GM19324 (cell line): ENCODE measurements around the gene TCL1B.
A peak's percentile ranks its signal among the peaks of the same experiment; 100 is the strongest.
"Not testable (repeated sequence)": the region's sequence is repeated elsewhere in the genome, so short reads cannot be mapped to it uniquely, and the experiment has no call there.

Experiments
- ATAC-seq: cut with Tn5 transposase; IDR thresholded peaks from one replicate; pipeline ENCODE4 v1.9.1; 2021; ENCODE audit warnings: mild to moderate bottlenecking, moderate library complexity; ENCODE audit not compliant: unreplicated experiment, low FRiP score

TCL1B gene

DNA sequence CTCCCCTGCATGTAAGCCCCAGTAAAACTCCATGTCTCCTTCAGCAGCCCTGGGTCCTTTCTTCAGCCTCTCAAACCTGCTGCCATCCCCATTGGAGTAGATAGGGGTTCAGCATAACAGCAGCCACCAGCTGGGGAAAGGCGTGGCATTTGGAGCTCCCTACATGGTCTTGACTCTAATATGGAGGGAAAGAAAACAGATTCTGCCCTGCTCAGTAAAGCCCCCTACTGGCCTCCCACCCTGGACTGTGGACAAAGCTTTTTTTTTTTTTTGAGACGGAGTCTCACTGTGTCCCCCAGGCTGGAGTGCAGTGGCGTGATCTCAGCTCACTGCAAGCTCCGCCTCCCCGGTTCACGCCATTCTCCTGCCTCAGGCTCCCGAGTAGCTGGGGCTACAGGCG lies 20.7 kb upstream of the TCL1B start:
- not testable (repeated sequence) for ATAC-seq

DNA sequence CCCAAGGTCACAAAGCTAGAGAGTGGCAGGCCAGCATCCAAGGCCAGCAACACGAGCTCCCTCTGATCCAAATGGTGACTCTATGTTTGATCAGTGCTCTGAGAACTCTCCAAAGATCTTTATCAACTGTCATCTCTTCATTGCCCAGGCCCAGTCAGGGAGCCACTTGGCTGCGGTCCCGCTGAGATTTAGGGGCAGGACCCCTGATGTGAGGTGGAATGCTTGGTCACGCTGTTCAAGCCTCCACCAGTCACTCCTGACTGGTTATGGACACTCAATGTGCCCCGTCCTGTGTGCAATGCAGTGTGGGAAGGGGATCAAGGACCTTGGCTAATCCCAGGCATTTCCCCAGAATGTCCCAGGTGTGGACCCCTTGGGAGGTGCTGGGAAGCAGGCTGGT lies 19.8 kb upstream of the TCL1B start:
- ATAC-seq, result no peak

DNA sequence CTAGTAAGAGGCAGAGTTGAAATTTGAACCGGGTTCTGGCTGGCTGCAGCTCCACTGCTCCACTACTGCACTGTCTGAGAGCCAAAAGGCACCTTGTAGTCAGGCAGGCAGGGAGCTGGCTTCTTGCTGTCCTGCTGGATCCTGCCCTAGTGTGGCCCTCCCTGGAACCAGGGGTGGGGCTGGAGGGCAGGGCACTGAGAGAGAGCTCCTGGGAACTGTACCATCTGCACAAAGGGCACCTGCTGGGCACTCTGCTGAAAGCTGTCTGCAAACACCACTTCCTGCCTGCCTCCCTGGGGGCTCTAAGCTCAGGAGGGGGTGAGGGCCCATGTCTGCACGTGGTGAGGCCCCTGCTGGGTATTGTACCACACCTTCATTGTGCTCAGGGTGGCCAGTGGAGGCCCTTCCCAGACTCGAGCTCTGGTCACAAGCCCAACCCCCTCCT lies 19.0 kb upstream of the TCL1B start:
- no peak for ATAC-seq

DNA sequence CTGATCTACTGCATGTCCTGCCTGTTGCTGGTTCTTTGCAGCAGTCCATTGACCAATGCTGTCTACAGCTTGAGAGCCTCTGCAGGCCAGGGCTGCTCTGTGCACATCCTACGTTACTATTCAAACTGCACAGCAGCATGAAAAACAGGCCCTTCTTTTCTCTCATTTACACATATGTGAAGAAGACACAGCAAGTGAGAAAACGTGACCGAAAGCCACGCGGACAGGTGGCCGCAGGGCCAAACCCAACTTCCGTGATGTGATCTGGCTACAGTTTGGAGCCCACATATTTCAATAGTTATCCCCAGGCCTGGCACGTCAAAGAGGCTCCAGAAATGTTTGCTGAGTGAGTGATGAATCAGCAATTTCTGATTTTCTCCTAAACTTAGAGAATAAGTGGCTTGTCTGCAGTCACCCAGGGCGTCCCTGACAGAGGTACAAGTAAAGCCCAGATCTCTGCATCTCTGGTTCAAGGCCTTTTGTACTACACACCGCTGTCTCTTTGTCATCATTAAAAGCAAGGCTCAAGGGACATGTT lies 17.9 kb upstream of the TCL1B start:
- no peak for ATAC-seq

DNA sequence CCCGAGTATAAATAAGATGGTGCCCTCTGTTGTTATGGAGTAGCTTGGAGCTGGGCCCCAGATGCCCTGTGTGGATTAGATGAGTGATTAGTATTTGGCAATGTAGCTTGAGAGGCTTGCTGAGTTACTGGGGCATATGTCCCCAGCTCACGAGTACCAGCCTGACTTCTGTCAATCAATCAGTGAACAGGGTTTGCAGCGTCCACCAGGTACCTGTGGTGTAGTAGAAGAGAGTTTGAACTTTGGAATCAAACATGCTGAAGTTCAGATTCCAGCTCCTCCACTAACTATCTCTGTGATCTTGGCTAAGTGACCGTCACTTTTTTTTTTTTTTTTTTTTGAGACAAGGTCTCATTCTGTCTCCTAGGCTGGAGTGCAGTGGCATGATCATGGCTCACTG lies 11.6 kb upstream of the TCL1B start:
- no peak for ATAC-seq

DNA sequence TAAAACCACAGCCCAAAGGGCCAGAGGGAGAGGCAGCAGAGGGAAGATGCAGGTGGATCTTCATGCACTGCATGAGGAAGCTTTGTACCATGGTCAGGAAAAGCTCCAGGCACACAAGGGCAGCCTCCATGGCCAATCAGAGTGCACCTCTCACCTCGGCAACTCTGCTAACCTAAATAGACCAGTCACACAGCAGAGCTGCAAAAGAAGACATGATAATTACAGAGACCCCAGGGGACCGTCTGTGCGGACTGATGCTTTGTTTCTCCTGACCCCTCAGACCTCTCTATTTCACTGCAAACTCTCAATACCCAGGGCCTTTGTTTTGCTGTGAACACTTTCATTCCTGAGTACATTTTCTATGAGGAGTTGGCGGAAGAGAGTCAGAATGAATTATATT lies 10.7 kb upstream of the TCL1B start:
- ATAC-seq, result no peak

DNA sequence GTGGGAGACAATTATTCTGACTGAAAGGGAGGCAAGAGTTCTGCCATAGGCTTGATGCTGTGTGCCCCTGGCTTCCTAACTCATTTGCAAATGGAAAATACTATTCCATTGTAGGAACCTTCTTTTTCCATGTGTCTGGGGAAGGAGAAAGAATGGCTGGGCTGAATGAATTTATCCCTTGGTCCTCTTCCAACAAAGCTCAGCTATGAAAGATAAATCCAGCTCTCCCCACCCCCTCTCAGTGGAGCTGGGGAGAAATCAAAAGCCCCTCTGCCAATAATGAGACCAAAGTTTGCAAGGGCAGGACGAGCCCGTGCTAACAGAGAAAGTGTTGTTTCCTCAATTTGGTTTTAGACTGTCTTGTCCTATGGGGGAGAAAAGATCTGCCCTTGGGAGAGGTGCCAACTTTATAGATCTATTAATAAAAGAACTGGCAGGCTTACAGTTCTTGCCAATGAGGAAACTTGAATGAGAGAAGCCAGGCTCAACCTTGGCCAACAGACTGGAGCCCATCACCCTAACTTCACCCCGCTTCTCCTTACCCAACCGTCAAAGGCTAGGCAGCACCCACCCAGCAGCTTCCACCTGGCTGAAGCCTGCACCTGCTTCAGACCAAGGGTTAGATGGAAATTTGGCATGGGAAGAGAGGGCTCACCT lies 8.9 kb upstream of the TCL1B start:
- ATAC-seq, result no peak

DNA sequence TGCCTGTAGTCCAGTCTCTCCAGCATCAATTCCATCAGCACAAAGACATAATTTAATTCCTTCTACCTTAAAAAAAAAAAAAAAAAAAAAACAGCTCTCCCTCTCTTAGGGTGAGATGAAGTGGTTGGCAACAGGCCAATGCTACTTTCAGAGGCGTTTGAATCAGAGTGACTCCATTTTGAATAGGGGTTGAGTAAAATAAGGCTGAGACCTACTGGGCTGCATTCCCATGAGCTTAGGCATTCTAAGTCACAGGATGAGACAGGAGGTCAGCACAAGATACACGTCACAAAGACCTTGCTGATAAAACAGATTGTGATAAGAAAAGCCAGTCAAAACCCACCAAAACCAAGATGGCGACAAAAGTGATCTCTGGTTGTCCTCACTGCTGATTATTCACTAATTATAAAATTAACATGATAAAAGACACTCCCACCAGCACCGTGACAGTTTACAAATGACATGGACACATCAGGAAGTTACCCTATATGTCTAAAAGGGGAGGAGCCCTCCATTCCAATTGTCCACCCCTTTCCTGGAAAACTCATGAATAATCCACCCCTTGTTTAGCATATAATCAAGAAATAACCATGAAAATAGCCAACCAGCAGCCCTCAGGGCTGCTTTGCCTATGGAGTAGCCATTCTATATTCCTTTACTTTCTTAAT lies 6.9 kb upstream of the TCL1B start:
- ATAC-seq, result no peak

DNA sequence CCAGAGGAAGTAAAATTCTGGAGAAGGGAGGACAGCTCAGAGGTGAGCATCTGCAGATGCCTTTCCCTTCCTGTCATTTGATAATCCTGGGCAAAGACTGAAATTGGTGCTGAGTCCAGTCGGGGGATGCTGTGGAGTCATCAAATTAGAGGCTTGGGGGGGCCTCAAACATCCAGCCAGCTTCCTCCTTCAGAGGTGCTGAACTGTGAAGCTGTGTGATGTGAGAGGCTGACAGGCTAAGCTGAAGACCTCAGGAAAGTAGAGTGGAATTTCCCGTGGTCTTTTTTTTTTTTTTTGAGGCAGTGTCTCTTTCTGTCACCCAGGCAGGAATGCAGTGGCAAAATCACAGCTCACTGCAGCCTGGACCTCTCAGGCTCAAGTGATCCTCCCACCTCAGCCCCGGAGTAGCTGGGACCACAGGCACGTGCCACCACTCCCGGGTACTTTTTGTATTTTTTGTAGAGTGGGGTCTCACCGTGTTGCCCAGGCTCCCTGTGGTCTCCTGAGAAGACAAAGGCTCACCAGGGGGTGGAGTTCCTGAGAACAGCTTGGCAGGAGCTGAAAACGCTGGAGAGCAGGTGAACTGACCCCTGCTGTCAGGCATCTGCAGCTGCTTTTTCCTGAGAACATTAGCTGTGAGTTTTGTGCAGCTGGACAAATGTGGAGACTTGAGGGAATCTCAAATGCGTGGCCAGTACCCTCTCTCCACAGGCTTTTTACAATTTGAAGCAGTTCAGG lies 6.1 kb upstream of the TCL1B start:
- ATAC-seq, result no peak

DNA sequence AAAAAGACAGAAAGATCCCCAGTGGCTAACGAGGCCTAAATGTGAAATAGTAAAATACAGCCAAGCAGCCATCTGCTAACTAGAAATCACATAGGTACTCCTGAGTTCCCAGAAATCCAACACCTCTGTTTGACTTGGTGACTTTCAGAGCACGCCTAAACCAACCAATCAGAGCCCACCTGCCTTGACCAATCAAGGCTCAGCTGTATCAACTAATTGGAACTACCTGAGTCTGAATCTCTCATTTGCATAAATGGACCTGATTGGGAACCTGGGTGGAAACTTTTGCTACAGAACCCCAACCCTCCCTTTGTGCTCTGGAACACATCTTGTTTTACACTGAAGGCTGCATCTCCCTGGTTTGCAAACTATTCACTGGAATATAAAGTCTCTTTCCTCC lies 5.1 kb upstream of the TCL1B start:
- ATAC-seq, result no peak

DNA sequence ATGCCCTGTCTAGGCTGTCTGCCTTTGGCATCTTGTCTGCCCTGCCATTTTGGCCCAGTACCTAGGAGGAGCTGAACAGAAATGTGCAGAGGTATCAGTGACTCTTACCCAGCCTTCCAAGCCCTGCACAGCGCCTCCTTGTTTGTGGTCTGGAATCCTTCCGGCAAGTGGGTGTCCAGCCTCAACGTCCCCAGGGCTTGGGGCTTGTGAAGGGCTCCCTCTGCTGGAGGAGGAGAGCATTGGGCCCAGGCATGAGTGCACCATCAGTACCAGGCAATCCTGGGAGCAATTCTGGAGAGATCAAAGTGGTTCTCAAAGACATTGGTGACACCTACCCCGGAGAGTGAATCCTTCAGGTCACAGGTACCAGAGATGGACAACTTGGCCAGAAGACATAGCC lies 2.4 kb upstream of the TCL1B start:
- ATAC-seq, result no peak

DNA sequence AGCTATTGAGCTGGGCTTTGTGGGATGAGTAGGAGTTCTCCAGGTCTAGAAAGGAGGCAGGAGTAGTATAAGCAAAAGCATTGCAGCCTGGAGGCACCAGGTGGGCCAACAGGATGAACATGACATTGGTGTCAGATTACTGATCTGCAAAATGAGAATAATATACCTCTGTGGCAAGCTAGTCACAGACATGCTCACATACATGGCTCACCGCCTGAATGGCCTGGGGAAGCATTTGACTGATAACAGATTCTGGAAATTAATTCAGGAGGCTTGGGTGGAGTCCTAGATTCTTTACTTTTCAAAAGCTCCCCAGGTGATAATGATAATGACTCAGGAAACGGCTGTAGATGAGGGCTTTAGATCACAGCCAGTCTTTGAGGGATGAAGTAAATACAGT lies 709 bp downstream of the TCL1B start:
- no peak for ATAC-seq

DNA sequence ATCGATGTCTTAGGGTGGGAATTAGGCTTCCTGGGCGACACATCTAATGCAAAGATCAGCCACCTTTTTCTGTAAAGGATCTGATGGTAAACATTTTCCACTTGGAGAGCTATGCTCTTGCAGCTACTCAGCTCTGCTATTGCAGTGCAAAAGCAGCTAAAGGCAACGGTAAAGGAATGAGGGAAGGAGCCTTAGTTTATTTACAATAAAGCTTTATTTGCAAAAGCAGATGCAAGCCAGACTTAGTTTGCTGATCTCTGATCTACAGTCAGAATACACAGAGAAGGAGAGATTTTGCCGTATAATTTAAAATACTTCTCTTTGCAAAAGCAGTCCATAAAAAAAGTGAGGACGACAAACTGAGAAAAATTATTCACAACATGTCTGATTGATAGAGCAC lies 3.2 kb downstream of the TCL1B start:
- no peak for ATAC-seq

DNA sequence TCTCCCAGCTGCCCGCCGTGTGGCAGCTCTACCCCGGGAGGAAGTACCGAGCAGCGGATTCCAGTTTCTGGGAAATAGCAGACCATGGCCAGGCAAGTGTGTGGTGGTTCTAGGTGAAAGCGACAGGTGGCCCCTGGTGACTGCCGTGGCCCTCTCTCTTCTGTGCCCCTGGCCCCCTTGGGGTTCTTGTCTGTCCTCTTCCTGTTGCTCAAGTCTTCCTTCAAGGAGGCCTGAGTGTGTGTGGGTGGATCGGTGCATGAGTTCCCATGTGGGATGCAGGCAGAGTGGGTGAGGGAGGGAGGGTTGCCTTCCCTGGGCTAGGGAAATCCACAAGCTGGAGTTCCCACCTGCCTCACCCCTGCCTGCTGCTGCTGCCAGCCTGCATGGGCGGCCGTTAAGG lies 4.6 kb downstream of the TCL1B start:
- no peak for ATAC-seq

DNA sequence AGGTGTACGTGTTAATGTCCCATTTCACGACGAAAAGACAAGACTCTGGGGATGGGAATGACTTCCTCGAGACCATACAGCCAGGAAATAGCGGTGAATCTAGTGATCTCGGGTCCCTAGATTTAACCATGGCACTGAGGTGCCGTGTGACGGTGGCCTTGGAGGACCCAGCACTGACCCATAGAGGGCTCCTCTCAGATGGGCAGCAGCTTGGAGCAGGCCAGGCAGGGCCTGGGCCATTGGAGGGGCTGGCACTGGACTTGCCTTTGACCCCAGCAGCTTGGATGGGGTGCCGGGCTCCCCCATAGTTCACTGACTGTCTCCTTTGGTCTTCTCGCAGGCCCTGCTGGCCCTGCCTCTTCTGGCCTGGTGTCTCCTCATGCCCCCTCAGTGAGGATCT lies 5.4 kb downstream of the TCL1B start:
- ATAC-seq, result no peak

DNA sequence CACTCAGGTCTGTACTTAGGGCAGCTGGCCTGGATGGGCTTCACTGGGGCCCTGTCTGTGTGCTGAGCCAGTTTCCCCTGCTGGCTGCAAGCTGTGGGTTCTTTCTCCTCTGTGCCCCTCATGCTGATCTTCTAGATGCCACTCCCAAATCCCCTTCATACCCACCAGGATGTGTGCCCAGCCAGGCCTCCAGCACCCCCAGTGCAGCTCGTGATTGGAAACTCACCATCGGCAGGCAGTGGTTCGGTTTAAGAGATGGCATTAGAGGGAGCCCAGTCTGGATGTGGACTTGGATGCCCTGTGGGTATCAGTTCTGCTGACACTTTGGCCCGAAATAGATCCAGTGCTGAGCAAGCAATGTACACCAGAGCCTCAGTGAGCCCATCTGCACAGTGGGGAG lies 5.9 kb downstream of the TCL1B start:
- ATAC-seq, result no peak

DNA sequence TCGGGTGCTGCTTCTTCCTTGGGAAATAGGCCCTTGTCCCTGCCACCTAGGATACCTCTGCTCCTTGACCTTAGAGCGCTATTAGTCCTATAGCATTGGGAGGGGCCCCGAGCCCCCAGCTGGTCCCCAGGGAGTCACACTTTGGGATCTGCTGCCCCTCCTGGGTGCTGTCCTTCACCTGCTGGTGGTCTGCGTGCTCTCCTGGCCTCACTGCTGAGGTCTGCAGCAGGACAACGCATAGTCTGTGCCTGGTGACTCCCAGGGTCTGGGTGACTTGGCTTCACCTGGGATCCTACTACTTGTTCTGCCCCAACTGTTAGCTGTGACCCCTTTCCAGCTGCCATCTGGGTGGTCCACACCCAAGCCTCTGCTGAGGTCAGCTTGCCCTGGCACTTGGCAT lies 8.8 kb downstream of the TCL1B start:
- ATAC-seq, result no peak

DNA sequence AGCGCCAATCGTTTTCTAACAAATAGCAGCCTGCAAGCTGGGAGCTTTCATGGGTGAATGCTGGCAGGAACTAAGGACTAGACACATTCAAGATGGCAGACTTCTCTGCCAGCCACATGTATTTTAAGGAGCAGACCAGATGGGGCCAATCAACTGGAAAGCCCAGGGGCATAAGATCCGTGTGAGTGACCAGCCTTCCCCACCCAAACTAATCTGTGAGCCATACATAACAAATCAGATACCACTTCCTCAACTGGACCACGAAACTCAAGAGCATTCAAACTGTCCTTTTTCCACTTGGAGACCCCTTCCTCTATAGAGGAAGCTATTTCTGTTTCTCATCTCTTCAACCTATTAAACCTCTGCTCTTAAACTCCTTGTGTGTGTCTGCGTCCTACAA lies 9.7 kb downstream of the TCL1B start:
- ATAC-seq, result no peak

DNA sequence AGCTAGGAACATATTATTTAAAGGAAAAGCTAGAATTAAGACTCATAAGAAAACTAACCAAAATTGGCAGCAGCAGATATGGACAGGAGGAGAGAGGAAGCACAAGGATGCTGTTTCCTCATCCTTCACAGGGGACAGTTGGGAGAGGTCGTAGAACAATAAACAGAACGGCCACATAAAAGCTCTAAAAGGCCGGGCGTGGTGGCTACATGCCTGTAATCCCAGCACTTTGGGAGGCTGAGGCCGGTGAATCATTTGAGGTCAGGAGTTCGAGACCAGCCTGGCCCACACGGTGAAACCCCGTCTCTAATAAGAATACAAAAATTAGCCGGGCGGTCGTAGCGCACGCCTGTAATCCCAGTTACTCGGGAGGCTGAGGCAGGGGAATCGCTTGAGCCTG lies 10.5 kb downstream of the TCL1B start:
- ATAC-seq, result no peak

DNA sequence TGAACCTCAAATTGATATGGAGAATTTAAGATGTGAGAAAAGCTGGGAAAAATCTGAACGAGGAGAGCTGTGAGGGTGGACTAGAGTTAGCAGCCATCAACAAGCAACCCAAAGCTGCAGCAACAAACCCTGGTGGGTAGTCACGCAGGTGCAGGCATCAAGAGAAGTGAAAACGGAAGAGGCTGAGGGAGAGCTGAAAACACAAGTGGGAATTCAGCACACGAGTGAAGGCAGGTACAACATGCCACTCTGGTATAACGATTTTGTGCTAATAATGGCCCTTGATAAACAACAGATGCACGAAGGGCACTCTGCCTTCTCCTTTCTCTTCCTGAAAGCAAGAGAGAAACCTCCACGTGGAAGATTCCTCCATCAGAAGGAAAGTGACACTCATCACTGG lies 11.5 kb downstream of the TCL1B start:
- peak; percentile 71 for ATAC-seq

DNA sequence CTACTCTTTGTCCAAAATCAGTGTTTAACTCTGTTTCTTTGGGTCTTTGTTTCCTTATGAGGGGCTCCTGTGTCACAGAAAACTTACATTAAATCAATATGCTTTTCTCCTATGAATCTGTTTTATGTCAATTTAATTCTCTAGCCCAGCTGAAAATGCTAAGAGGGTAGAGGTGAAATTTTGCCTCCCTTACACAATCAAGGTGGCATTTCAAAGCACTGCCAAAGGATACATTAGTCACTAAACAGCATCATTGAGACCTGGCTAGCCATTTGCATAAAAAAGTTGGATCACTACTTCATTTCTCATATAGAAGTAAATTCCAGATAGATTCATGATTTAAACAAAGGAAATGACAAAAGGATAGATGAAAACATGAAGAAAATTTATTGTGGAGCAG lies 12.1 kb downstream of the TCL1B start:
- no peak for ATAC-seq

DNA sequence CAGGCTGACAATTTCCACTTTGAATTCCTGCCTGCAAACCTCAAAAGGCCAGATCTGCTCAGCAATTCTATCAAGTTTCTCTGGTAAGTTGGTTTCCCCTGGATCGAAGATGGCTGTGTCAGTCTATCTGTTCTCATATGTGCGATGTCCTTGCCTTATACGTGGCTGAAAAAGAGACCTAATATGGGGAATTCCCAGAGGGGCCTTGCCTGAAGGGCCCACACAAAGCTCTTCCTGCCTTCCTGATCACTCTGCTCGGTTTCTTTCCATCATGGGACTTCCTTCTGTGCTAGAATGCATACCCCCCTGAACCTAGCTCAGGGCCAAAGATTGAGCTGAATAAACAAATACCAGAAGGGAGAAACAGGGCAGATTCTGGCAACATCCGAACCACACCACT lies 13.2 kb downstream of the TCL1B start:
- no peak for ATAC-seq
